GM18951 (cell line): Measurements from ENCODE around the gene ROPN1B.

Experiments
- POLR2A ChIP-seq: IDR thresholded peaks from 4 replicates; pipeline ENCODE4 v1.6.1; 2011; ENCODE audit warnings: mild to moderate bottlenecking; ENCODE audit not compliant: insufficient read length, insufficient read depth; ENCODE audit errors: extremely low read depth
- in situ Hi-C: fragments of 300-500 bp; cut with MboI; formaldehyde crosslinking; loops from one replicate; pipeline ENCODE4 v1.12.0; 2022; ENCODE audit warnings: low sequenced_read_pairs, mixed read lengths, inconsistent platforms; ENCODE audit not compliant: unreplicated experiment

The ROPN1B gene

DNA sequence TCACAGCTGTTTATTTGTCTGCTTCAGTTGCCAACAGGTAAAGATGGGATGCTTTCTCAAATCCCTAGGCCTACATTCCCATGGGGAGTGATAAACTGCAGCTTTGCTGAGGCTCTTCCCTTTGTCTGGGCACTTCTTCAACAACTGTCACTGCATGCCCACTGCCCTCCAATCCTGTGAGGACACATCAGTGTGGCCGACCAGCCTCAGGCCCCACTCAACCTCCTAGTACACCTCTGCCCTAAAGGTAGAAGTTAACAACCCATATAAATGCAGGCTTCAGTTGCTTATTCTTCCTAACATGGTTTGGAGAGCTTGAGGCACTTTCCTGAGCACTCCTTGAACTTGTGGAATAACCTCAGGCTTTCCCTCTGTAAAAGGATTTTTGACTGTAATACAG lies 49.6 kb downstream of the ROPN1B start:
- in situ Hi-C loops, result no loop called here
- TF ChIP-seq POLR2A, result no peak

DNA sequence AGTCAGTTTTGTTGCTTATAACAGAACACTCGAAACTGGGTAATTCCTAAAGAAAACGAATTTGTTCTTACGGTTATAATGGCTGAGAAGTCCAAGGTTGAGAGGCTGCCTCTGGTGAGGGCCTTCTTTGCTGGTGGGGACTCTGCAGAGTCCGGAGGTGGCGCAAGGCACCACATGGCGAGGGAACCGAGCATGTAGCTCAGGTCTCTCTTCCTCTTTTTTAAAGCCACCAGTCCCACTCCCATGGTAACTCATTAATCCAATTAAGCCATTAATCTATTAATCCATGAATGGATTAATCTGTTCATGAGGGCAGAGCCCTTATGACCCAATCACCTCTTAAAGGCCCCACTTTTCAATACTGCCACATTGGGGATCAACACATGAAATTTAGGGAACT lies 50.0 kb downstream of the ROPN1B start:
- TF ChIP-seq POLR2A, result no peak
- in situ Hi-C loops, result no loop called here

DNA sequence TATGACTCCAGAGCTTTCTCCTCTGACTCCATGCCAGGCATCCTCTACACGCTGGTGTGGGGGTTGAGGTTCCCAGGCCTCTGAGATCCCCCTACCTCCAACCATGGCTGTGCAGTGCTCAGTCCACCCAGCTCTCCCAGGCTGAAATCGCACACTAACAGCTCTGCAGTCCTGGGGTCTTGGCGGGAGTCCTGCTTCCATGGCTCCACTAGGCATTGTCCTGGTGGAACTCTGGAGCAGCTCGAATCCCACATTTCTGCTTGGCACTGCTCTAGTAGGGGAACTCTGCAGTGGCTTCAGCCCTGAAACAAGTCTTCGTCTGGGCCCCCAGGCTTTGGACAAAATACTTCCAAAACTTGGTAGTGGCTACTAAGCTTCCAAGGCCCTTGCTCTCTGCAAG lies 50.7 kb downstream of the ROPN1B start:
- in situ Hi-C loops, result no loop called here
- no peak for TF ChIP-seq POLR2A

DNA sequence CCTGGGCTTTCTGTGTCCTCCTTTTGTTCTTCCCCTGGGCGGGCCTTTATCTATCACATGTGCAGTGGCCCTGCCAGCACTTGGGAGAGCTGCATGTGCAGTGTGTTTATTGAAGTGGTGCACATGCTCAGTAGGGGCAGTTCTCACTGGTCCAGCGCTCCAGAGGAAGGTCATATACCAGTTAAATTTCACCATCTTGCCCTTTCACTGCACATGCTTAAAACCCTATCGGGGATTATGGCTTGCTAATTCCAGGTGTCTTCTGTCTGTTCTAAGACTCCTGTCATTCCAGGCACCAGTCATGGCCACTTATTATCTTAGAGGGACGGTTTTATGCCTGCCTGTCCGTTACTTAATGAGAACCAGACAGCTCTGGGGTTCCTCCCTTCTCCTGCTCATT lies 52.2 kb downstream of the ROPN1B start:
- no peak for TF ChIP-seq POLR2A
- in situ Hi-C loops, result no loop called here

DNA sequence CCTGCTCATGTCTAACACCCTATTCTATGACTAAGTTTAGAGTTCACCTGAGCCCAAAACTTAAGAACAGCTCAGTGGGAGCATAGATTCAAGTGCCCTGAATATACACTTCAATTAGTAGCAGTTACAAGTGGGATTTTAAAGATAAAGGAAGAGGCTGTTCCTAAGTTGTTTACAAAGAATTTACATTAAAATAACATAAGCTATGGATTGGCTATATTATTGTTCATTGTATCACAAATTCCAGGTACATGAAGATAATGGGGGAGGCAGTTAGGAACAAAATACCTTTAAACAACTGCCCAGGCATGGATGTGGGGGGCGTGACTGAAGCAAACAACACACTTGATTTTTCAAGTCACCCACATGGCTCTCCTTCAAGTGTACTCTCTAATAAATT lies 52.7 kb downstream of the ROPN1B start:
- TF ChIP-seq POLR2A, result no peak
- in situ Hi-C loops, result no loop called here

DNA sequence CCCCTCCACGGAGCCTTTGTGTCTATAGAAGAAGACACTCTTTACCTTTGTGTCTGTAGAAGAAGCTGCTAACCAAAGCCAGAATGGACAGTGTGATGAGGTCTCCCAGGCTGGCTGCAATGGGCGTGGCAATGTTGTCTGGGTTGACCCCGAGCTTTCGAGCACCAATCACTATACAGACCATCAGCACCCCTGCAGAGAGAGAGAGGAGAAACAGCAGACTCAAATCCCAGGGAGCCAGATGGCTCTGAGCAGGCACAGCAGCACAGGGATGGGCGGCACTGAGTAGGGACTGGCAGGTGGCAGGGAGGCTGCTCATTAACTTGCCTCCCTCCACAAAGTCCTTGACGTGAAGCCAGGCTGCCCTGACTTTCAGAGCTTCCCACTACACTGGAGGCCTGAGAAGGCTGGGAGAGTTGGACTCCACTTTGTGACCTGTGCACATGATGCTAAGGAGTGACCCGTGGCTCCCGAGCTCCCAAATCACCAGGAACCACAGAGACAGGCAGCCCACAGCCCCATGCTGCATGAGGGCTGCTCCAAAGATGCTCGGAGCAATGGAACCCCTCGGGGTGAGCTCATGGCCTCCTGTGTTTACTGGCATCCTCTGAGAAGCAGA lies 53.9 kb downstream of the ROPN1B start:
- no peak for TF ChIP-seq POLR2A
- in situ Hi-C loops, result no loop called here

DNA sequence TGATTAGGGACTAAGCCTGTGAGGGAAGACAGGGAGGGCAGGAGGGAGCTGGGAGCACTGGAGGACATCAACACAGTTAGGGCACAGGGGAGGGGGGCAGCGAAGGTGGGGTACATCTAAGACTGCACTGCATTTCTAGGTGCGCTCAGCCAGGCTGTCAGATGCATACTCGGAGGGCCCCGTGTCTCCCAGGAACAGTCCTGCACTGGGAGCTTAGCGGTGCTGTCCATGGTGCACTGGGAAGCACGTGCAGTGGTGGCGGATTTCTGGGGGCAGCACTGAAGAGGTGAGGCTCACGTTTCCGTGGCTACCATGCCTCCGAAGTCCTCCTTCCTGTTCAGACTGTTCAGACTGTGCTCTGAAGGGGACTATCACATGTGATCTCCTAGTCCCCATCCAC lies 54.4 kb downstream of the ROPN1B start:
- no peak for TF ChIP-seq POLR2A

DNA sequence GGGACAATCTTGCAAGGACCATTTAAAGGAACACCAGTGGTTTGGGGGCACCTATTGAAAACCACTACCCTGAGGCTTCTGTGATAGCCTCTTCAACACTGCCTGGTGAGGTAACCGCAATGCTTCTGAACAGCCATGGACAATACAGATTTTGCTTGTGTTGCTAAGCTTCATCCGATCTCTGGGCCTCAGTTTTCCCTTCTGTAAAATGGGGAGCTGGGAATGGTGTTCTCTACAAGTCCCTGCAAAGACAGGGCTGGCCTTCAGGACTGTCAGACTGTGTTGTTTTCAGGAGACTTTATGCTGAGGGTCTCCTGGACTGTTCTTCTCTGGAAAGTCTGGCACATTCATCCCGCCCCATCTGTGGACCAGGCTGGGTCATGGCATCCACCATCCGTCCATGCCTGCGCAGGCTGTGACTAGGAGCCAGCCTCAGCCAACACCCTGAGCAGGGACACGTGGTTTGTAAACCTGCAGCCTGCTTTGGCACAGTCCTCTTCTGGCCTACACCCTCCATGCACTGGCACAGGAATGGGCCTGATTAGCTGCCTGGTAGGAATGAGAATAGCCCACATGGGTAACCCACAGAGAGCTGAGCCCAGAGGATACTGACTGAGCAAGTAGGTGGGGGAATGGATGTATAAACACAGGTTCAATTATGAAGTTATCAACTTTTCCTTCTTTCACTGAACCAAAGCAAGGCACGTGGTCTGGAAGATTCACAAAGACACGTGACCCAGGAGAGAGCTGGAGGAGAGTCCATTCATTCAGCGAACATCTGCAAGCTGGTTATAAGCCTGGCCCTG lies 55.3 kb downstream of the ROPN1B start:
- TF ChIP-seq POLR2A, result no peak
- in situ Hi-C loops, result no loop called here

More for the DNA sequence above, 54.4 kb downstream of the ROPN1B start:
- in situ Hi-C loops, result no loop called here

DNA sequence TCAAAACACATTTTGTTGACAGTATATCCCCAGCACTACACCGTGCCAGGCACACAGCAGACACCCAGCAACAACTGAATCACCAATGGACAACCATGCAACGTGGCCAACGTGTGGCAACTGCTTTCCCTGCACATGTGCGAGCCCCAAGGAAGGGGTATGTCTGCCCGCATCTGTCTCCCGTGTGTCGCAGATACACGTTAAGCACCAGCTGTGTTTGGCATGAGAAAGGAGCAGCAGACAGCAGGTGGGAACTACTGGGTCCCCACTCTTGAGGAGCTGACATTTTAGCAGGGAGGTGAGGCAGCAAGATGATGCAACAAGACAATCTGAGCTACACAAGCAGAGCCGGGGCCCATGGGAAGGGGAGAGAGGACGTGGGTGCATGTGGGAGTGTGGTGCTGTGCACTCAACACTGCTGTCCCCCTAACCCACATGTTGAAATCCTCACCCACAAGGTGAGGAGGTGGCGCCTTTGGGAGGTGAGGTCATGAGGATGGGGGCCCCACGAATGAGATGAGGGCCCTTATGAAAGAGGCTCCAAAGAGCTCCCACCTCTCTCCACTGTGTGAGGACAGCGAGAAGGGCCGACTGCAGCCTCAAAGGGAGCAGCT lies 56.2 kb downstream of the ROPN1B start:
- TF ChIP-seq POLR2A, result no peak
- in situ Hi-C loops, result no loop called here

DNA sequence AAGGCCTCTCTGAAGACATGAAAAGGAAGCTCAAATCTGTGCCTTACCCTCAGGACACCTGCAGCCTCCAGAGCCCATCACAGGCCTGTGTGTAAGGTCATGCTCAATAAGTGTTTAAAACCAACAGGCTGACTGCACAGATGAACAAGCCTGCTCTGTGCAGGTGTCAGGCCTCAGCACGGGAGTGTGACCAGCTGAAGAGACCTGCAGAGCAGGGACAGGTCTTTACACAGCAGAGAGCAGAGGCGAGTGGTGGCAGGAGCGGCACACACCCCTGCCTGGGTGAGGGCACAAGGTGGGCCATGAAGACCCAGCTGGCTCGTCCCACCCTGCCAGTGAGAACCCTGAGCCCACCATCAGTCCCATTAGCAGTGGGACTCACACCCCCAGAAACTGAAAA lies 56.9 kb downstream of the ROPN1B start:
- TF ChIP-seq POLR2A, result no peak
- in situ Hi-C loops, result no loop called here

DNA sequence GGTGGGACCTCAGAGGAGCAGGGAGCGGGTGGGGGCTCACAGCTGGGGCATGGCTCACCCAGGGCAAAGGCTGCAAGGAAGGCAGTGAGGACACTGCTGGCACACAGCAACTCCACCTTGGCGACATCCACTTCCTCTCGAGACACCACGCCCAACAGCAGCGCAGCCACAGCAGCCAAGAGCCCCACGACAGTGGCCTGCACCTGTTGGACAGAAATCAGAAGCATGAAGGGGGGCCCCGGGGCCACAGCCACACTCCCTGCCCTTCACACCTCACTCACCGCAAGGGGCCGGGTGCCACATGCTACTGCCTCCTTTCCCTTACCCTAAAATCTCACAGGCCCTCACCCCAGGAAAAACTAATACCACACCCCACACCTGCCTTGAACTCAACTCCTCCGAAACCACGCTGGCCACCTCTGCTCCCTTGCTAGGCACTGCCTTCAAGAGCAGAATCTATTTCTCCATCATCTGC lies 57.3 kb downstream of the ROPN1B start:
- in situ Hi-C loops, result no loop called here
- no peak for TF ChIP-seq POLR2A

DNA sequence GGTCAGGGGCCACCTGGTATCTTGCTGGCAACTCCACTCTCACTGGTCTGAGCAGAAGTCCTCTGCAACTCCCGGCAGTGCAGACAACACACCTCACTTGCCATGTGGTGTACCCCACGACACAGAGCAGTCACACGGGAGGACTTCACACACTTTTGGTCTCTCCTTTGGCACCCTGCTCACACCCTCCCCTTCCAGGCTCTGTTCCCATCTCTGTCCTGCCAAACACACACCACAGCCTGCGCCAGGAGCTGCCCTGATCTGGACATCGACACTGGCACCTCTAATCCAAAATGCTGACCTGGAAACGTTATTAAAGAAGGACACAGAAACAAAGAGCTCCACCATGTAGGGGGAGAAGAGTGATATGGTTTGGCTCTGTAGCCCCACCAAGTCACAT lies 57.8 kb downstream of the ROPN1B start:
- in situ Hi-C loops, result no loop called here
- no peak for TF ChIP-seq POLR2A

DNA sequence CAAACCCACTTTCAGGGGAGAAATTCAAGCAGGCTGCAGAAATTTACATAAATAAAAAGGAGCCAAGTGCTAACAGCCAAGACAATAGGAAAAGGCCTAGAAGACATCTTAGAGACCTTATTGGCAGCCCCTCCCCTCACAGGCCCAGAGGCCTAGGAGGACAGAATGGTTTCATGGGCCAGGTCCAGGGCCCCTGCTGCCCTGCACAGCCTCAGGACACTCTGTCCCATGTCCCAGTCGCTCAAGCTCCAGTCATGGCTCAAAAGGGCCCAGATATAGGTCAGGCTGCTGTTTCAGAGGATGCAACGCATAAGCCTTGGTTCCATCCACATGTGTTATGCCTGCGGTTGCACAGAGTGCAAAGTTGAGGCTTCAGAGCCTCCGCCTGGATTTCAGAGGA lies 59.1 kb downstream of the ROPN1B start:
- no peak for TF ChIP-seq POLR2A
- in situ Hi-C loops, result no loop called here

DNA sequence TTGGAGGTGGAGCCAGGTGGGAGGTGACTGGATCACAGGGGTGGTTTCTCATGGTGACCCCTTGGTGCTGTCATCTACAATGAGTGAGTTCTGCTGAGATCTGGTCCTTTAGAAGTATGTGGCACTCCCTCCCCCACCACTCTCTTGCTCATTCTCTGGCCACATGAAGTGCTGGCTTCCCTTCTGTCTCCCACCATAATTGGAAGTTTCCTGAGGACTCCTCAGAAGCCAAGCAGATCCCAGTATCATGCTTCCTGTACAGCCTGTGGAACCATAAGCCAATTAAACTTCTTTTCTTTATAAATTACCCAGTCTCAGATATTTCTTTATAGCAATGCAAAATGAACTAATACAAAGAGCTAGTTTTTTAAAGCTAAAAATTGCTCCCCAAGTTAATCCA lies 60.3 kb downstream of the ROPN1B start:
- in situ Hi-C loops, result no loop called here
- TF ChIP-seq POLR2A, result no peak
